Activated CD4-positive, alpha-beta T cell treated with anti-CD3 and anti-CD28 coated beads, Interleukin-2, amount 10 ng/mL, durations not matched to agents 7 days and 5 days (primary cell): ENCODE data around the gene ATP1B4. TPM values are rescaled to one million over a fixed set of nuclear protein-coding genes. Genes with fewer than 3 reads are reported as not detected.

Experiments used
- CTCF ChIA-PET: fragments of 350-600 bp; sonication (Branson Sonifier 250); formaldehyde crosslinking; loops from one replicate; lab custom pipeline; 2021; ENCODE audit warnings: antibody characterized with exemption; lab: Charles Lee
- POLR2A ChIA-PET: fragments of 350-600 bp; sonication (Branson Sonifier 250); formaldehyde crosslinking; loops from one replicate; lab custom pipeline; 2021; ENCODE audit warnings: antibody characterized with exemption; lab: Charles Lee
- DNase-seq: peaks from one replicate; pipeline ENCODE4 v3.0.0-alpha.2; 2020
- H3K27ac Mint-ChIP-seq: one replicate; pipeline ENCODE4 v1.8.0; 2021; ENCODE audit warnings: mild to moderate bottlenecking, moderate library complexity, mixed read lengths
- H3K27me3 Mint-ChIP-seq: one replicate; pipeline ENCODE4 v1.8.0; 2021; ENCODE audit warnings: mixed read lengths
- H3K36me3 Mint-ChIP-seq: one replicate; pipeline ENCODE4 v1.8.0; 2021; ENCODE audit warnings: low read depth, mixed read lengths
- H3K4me1 Mint-ChIP-seq: one replicate; pipeline ENCODE4 v1.8.0; 2021; ENCODE audit warnings: mixed read lengths
- H3K4me3 Mint-ChIP-seq: one replicate; pipeline ENCODE4 v1.8.0; 2021; ENCODE audit warnings: mild to moderate bottlenecking, moderate library complexity, mixed read lengths
- H3K9me3 Mint-ChIP-seq: one replicate; pipeline ENCODE4 v1.8.0; 2021; ENCODE audit warnings: mixed read lengths
- total RNA-seq, 2 experiments: library from RNA; stranded (reverse); gene quantifications; one replicate each; pipeline ENCODE4 v1.2.3, GENCODE V29; 2021

ATP1B4 gene
- total RNA-seq, 2 experiments from 2014 or later: not detected

- CTCF ChIA-PET: interaction anchor here (0.8 kb wide), 1 partner anchor 49 kb away, joined by 3 read pairs; no protein-coding TSS in a partner anchor
- POLR2A ChIA-PET: no interaction called here
These were observed 18.8 kb downstream of the ATP1B4 start for GRCh38 chrX:120380699-120381098.

DNA sequence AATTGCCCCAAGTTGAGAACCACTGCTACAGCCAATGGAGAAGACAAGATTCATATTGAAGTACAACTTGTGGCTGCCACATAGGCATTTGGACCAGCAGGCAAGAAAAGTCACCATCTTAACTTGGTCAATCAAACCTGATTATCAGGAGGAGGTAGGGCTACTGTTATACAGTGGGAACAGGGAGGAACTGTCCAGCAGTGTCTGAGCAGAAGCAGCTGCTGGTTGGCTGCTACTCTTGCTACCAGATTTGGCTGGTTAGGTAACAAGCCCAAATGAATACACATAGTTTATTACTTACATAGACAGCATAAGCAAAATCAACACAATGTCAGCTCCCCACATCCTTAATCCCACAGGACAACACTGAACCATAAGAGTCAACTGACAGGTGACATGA, 39.4 kb downstream of the ATP1B4 start:
- no peaks in the 10 kb centered on the region for H3K4me1 Mint-ChIP-seq
- DNase-seq: no peak
- H3K27ac Mint-ChIP-seq: no peak overlapping the region
- no peaks in the 10 kb centered on the region for H3K9me3 Mint-ChIP-seq
- no peaks in the 10 kb centered on the region for H3K36me3 Mint-ChIP-seq
- no peaks in the 10 kb centered on the region for H3K27me3 Mint-ChIP-seq
- no peak overlapping the region for H3K4me3 Mint-ChIP-seq
- ChIA-PET POLR2A (no interaction called here), CTCF (no interaction called here)

More at GRCh38 chrX:120380699-120381098, 18.8 kb downstream of the ATP1B4 start:
- Mint-ChIP-seq H3K27ac (no peak overlapping the region), H3K4me1 (peaks cover 6% of the 10 kb centered on the region), H3K9me3 (no peaks in the 10 kb centered on the region), H3K27me3 (peaks cover 4% of the 10 kb centered on the region), H3K36me3 (no peaks in the 10 kb centered on the region), H3K4me3 (no peak overlapping the region)
- peak; percentile 34 for DNase-seq

GRCh38 chrX:120402369-120402768, 40.5 kb downstream of the ATP1B4 start:
- POLR2A ChIA-PET: no interaction called here
- no peak for DNase-seq
- Mint-ChIP-seq H3K9me3 (no peaks in the 10 kb centered on the region), H3K27me3 (no peaks in the 10 kb centered on the region), H3K27ac (no peak overlapping the region), H3K4me3 (no peak overlapping the region), H3K36me3 (no peaks in the 10 kb centered on the region), H3K4me1 (no peaks in the 10 kb centered on the region)
- CTCF ChIA-PET: interaction anchor here (1.1 kb wide), 1 partner anchor 16 kb away, joined by 3 read pairs; no protein-coding TSS in a partner anchor

DNA sequence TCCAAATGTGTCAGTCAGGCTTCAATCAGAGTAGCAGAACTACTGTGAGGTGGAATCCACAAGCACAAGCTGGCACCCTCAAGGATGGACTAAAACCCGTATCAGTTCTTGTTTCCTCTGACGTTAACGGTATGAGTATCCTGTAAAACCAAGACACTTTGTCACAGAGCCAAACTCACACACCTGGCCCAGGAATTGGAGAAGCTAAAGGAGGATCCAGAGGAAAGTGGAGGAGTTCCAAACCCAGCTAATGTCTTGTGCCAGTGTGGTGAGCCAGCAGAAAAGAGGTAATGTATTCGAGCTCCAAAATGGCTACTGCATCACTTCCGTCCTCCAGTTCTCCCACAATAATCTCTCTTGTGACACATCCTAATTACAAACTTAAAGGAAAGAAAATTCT, 44.7 kb downstream of the ATP1B4 start:
- no peak for DNase-seq
- ChIA-PET POLR2A (no interaction called here), CTCF (no interaction called here)
- H3K4me1 Mint-ChIP-seq: no peaks in the 10 kb centered on the region
- peaks cover 3% of the 10 kb centered on the region for H3K27me3 Mint-ChIP-seq
- H3K27ac Mint-ChIP-seq: no peak overlapping the region
- no peaks in the 10 kb centered on the region for H3K36me3 Mint-ChIP-seq
- peaks cover 2% of the 10 kb centered on the region for H3K9me3 Mint-ChIP-seq
- no peak overlapping the region for H3K4me3 Mint-ChIP-seq

DNA sequence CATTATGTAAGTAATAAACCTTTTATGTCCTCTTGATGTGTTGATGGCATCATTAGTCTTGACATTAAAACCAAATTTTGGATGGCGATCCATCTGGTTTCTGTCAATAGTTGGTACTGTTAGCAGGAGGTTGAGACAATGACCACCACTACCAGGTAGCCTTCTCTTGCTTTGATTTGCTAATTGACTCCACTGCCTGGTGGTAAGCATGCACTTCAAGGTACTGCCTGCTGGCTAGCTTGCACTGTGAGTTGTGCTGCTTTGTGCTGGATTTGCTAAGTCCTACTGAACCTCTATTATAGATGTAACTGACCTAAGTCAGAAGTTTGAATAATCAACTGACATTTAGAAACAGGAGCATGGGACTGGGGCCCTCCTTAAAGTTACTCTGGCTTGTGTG, 46.3 kb downstream of the ATP1B4 start:
- ChIA-PET CTCF (no interaction called here), POLR2A (interaction anchor here (0.8 kb wide), 1 partner anchor 69 kb away, joined by 4 read pairs; no protein-coding TSS in a partner anchor)
- no peaks in the 10 kb centered on the region for H3K4me1 Mint-ChIP-seq
- peaks cover 3% of the 10 kb centered on the region for H3K27me3 Mint-ChIP-seq
- no peak overlapping the region for H3K4me3 Mint-ChIP-seq
- no peak overlapping the region for H3K27ac Mint-ChIP-seq
- no peak for DNase-seq
- H3K9me3 Mint-ChIP-seq: peaks cover 2% of the 10 kb centered on the region
- no peaks in the 10 kb centered on the region for H3K36me3 Mint-ChIP-seq

DNA sequence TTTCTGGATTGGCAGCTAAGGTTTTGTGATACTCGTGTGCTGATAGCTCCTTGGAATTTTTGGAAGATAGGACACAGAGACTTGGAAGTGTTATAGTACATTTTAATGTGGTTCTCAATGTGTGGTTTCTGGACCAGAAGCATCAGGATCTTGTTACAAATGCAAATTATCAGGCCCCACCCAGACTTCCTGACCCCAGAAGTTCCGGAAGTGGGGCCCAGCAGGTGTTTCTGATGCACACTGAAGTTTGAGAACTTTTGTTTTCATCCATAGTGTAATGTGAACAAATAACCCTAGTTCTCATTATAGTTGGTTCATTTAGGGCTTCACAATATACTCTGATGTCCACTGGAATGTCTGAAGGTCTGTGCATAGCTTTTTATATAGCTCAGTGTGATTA, 57.6 kb downstream of the ATP1B4 start:
- peak; percentile 26 for DNase-seq
- Mint-ChIP-seq H3K4me3 (no peak overlapping the region), H3K9me3 (peaks cover 1% of the 10 kb centered on the region), H3K27ac (peak overlapping the region; percentile 87), H3K4me1 (peaks cover 16% of the 10 kb centered on the region), H3K27me3 (no peaks in the 10 kb centered on the region), H3K36me3 (no peaks in the 10 kb centered on the region)
- POLR2A ChIA-PET: no interaction called here
- CTCF ChIA-PET: interaction anchor here (1.3 kb wide), 1 partner anchor 14 kb away, joined by 4 read pairs; no protein-coding TSS in a partner anchor

DNA sequence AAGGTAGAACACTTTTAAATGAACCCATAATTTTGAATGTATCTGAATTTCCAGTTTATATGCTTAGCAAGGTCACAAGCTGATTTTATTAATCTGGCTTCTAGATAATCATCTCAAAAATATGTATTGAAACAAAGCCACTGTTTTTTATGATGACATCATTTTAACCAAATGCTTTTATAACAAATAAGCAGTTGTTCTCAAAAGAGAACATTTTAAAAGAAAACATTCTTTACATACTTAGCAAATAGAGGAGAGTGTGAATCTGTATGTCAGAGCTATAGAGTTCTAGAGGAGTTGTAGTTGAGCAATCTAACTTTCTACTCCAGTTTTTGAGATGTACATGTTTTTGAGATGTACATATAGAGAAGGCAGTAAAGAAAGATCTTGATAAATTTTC, 64.7 kb downstream of the ATP1B4 start:
- Mint-ChIP-seq H3K9me3 (no peaks in the 10 kb centered on the region), H3K27ac (no peak overlapping the region), H3K36me3 (peaks cover 4% of the 10 kb centered on the region), H3K4me1 (peaks cover 8% of the 10 kb centered on the region), H3K27me3 (no peaks in the 10 kb centered on the region), H3K4me3 (no peak overlapping the region)
- ChIA-PET POLR2A (no interaction called here), CTCF (no interaction called here)
- DNase-seq: no peak

GRCh38 chrX:120428309-120428708, 66.4 kb downstream of the ATP1B4 start:
- CTCF ChIA-PET: interaction anchor here (1.3 kb wide), 1 partner anchor 22 kb away, joined by 4 read pairs; no protein-coding TSS in a partner anchor
- POLR2A ChIA-PET: no interaction called here
- H3K4me1 Mint-ChIP-seq: peaks cover 8% of the 10 kb centered on the region

DNA sequence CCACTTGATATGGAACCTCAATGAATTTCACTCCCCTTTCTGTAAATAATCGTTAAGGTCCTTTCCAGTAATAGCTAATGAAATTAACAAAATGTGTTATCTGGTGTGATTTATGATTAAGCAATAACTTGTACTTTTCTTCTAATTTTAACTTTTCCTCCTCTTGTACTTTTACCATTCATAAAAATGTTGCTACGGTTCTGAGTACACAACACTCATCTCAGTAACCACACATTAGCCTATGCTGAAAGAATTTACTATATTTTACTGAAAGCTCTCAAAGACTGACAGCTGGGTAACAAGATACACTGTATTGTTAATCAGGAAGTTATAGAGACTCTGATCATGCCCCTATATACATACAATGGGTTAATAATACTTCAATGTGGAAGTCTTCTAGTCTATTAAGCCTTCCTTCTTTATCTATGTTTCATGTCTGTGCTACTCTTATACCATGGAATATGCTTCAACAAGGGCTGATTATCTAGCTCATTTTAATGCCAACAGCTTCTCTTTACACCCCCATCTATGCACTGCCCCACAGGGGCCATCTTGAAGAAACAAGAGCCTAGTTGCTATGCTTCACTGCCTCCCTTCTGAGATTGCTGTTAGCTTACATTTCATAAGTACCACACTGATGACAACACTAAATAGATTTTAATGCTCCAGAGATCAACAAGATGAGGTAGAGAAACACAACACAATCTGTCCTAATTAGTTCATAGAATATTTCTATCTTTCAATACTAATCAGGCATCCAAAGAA, 68.1 kb downstream of the ATP1B4 start:
- CTCF ChIA-PET: interaction anchor here (0.9 kb wide), 1 partner anchor 49 kb away, joined by 3 read pairs; no protein-coding TSS in a partner anchor
- POLR2A ChIA-PET: interaction anchor here (0.6 kb wide), 1 partner anchor 8 kb away, joined by 3 read pairs; no protein-coding TSS in a partner anchor
- H3K4me1 Mint-ChIP-seq: peaks cover 8% of the 10 kb centered on the region
- DNase-seq: no peak
- H3K27me3 Mint-ChIP-seq: no peaks in the 10 kb centered on the region
- peaks cover 18% of the 10 kb centered on the region for H3K36me3 Mint-ChIP-seq
- no peak overlapping the region for H3K4me3 Mint-ChIP-seq
- H3K27ac Mint-ChIP-seq: no peak overlapping the region
- H3K9me3 Mint-ChIP-seq: no peaks in the 10 kb centered on the region

More at GRCh38 chrX:120428309-120428708, 66.4 kb downstream of the ATP1B4 start:
- H3K4me3 Mint-ChIP-seq: no peak overlapping the region
- peaks cover 18% of the 10 kb centered on the region for H3K36me3 Mint-ChIP-seq
- no peak overlapping the region for H3K27ac Mint-ChIP-seq
- H3K27me3 Mint-ChIP-seq: no peaks in the 10 kb centered on the region
- DNase-seq: no peak
- H3K9me3 Mint-ChIP-seq: no peaks in the 10 kb centered on the region

Other genes with a start within 250 kb of the ATP1B4 start
- gene RHOXF1, start 246.2 kb upstream of the ATP1B4 start, total RNA-seq: not detected
- gene RHOXF2, start 203.5 kb upstream of the ATP1B4 start, total RNA-seq: not detected
- 10 to 100 TPM; 15.3 to 18.0 TPM for gene ZBTB33, start 111.3 kb upstream of the ATP1B4 start, total RNA-seq
- not detected for gene TMEM255A, start 50.6 kb upstream of the ATP1B4 start, total RNA-seq
- gene LAMP2, start 107.2 kb downstream of the ATP1B4 start, total RNA-seq: 10 to 100 TPM; 47.7 to 59.5 TPM
- 10 to 100 TPM; 44.8 to 46.2 TPM for gene CUL4B, start 198.9 kb downstream of the ATP1B4 start, total RNA-seq
- 10 to 100 TPM; 51.1 to 59.0 TPM for gene MCTS1, start 242.0 kb downstream of the ATP1B4 start, total RNA-seq